ENCODE results near the gene SNRPA.
"Not testable (repeated sequence)": the region's sequence is repeated elsewhere in the genome, so short reads cannot be mapped to it uniquely, and the experiment has no call there.

The SNRPA gene

GRCh38 chr19:40777937-40778705, 27.1 kb downstream of the SNRPA start, which contains the start of gene RAB4B:
Gene RAB4B (plus strand): TSS chr19:40778247. CDS start chr19:40778376, 129 bp downstream.
- DNase-seq, result peak; percentile 100

- no peak for DNase-seq
Observed at GRCh38 chr19:40778706-40779284, 27.8 kb downstream of the SNRPA start.

DNA sequence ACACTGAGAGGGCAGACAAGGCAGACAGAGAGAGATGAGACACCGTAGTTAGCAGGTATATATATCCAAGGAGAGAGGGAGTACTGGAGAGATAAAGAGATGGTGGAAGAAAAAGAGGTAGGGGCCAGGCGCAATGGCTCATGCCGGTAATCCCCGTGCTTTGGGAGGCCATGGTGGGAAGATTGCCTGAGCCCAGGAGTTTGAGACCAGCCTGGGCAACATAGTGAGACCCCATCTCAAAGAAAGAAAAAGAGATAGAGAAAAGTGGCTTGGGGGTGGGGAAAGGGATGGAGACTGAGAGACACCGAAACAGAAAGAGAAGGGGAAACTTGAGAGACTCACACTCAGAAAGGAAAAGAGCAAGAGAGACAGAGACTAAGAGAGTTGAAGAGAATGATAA, 29.6 kb downstream of the SNRPA start:
- DNase-seq, result no peak

DNA sequence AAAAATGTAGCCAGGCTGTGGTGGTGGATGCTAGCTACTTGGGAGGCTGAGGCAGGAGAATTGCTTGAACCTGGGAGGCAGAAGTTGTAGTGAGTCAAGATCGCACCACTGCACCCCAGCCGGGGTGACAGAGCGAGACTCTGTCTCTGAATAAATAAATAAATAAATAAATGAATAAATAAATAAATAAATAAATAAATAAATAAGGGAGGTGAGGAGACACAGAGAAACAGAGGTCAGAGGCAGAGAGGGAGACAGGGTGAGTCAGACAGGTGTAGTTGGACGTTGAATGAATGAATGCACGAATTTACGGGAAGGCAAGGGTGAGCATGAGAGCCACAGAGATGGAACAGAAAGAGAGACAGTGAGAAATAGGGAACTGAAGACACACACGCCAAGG, 30.1 kb downstream of the SNRPA start:
- no peak for DNase-seq

GRCh38 chr19:40783711-40784110, 32.7 kb downstream of the SNRPA start:
- no peak for DNase-seq

DNA sequence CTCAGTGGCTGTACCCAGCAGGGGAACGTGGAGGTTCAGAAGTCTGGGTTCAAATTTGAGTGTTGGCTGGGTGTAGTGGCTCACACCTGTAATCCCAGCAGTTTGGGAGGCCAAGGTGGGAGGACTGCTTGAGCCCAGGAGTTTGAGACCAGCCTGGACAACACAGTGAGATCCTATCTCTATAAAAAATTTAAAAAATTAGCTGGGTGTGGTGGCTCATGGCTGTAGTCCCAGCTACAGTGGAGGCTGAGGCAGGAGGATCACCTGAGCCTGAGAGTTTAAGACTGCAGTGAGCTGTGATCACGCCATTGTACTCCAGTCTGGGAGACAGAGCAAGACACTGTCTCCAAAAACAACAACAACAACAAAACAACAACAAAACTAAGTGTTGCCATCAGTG, 33.1 kb downstream of the SNRPA start:
- not testable (repeated sequence) for DNase-seq

DNA sequence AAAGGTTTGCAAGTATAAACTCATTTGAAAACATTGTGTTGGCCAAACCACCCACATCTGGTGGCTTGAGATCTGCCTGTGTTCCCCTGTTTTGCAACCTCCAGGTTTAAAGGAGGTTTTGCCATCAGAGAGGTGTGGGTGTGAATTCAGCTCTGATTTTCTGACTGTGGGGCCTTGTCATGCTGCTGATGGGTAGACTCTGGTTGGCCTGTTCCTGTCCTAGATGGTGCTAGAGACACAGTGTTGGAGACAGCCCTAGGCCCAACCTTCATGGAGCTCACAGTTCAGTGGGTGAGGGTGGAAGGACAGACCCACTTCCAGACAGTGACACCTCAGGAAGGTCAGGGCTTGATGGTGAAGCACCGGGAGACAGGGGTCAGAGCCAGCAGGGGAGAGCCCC, 34.5 kb downstream of the SNRPA start:
- DNase-seq, result no peak

- no peak for DNase-seq
Observed at GRCh38 chr19:40786060-40787037, 35.3 kb downstream of the SNRPA start.

GRCh38 chr19:40791349-40791748, 40.3 kb downstream of the SNRPA start:
- no peak for DNase-seq

DNA sequence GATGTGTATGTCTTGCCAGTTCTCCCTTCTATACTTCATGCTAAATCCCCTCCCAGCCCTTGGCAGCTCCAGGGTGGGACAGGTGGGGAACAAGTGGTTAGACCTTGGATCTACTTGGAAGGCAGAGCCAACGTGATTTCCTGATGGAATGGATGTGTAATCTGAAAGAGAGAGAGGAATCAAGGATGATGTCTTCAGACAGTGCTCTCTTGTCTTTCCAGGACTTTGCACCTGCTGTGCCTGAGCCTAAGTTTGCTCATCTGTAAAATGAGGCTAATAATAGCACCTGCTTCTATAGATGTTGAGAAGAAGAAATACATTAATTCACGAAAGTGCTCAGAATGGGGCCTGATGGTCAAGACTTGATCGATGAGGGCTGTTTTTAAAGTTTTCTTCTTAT, 41.0 kb downstream of the SNRPA start:
- DNase-seq, result no peak

- DNase-seq, result no peak
Observed at GRCh38 chr19:40797166-40797962, 46.4 kb downstream of the SNRPA start.

DNA sequence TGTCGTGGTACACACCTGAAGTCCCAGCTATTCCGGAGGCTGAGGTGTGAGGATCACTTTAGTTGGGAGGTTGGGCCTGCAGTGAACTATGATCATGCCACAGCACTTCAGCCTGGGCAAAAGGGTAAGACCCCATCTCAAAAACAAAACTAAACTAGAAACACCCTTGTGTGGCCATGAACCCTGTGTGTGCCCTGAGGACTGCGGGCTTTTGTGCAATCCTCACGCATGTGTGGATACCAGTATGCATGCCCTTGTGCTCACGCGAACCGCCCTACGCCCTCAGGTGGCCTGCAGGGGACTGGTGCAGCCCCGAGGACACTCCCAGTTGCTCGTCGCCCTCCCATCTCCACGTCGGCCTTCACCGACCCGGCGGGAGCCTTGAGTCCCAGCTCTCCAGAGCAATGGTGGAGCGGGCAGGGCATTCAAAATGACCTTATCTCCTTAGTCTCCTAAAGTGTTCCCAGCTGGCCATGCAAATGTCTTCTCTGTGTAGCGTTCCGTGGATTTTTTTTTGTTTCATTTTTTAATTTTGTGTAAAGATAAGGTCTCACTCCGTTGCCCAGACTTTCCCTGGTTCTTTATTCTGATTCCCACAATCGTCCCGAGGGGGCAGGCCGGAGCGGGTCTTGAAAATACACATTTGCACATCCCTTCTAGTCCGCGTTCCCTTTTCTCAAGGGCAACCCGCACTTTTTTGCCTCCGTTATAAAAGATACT, 47.1 kb downstream of the SNRPA start:
- peak; percentile 76 for DNase-seq

DNA sequence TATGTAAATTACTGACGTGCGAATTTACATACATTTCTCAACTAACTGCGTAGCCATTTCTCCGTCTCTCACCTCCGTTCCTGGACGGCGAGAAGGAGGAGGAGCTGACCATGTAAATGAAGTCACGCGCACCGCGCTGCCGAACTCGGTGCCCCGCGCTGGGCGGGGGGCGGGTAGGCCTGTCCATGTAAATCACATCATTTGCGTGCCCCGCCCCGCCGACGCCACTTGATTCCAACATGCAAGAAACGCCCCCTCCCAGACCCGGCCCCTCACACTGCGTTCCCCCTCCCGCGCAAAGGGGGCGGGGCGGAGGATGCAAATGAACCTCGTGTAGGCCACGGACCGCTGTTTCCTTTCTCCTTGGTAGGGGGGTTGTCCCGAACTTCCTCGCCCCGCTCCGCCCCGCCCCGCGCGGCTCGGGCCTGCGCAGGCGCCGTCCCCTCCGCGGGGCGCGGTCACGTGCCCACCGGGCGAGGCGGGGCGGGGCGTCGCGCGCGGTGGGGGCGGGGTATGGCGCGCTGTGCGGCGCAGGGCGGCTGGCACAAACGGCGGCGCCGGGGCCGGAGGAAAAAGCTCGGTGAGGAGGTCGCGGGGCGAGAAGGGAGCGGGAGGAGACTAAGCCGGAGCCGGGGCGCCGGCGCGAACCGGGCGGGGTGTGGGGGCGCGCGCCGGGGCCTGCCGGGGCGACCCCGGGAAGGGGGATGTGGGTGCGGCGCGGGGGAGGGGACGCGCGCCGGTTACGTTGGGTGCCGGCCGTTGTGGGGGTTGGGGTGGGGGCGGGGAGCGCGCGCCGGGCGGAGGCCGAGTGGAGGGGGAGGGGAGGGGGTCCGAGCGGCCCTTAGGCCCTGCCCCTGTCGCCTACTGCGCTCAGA, 47.9 kb downstream of the SNRPA start, which contains the start of gene EGLN2:
Gene EGLN2 (plus strand): TSS at position 509 of the 875 bp plus-strand sequence. CDS start 1,382 bp downstream, outside the sequence.
- peak; percentile 100 for DNase-seq

DNA sequence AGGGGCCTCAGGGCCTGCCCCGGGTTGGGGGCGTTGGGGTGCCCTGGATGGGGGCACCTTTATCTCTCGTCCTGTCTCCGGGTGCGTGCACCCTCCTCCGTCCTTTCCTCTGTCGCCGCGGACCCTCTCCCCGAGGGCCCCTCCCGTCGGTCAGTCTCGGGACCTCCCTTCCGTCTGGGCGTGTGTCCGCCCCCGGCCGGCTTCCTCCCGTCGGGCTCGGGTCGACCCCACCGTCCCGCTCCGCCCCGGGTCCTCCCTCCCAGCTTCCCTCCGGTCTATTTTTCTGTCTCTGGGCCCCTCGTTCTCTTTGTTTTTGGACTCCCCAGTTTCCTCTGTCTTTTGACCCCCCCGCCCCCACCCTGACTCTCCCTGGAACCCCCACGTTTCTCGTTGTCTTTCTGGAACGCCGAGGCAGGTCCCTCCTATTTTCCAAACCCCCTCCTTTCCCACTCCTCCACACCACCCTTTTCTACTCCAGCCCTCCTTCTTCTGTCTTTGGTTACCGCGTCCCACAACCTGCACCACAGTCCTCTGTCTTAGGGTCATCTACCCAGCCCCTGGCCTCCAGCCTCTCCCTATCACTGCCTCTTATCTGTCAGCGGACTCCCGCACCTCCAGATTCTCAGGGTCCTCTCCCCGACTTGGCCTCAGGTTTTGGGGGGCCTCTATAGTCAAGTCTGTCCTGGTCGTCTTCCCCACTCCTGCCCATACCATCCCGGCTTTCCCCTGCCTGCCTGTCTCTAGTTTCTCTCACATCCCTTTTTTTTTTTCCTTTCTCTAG, 48.7 kb downstream of the SNRPA start:
- peak; percentile 60 for DNase-seq

GRCh38 chr19:40800339-40800996, 49.5 kb downstream of the SNRPA start:
- DNase-seq, result no peak

DNA sequence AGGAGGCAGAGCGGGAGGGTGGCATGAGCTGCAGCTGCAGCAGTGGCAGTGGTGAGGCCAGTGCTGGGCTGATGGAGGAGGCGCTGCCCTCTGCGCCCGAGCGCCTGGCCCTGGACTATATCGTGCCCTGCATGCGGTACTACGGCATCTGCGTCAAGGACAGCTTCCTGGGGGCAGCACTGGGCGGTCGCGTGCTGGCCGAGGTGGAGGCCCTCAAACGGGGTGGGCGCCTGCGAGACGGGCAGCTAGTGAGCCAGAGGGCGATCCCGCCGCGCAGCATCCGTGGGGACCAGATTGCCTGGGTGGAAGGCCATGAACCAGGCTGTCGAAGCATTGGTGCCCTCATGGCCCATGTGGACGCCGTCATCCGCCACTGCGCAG, 50.0 kb downstream of the SNRPA start:
- DNase-seq, result no peak

GRCh38 chr19:40801426-40802299, 50.7 kb downstream of the SNRPA start:
- DNase-seq, result no peak
